HL-60 (cell line): Measurements from ENCODE around the gene WTAP.
"Not testable (repeated sequence)": the region's sequence is repeated elsewhere in the genome, so short reads cannot be mapped to it uniquely, and the experiment has no call there.

Experiments
- DNase-seq, 2 experiments: peaks; one replicate each; pipeline ENCODE4 v3.0.0-alpha.2; 2010 to 2020; ENCODE audit warnings: low read depth in 1 of 2, low spot score in 1 of 2
- H3K27ac ChIP-seq: fragments of 250-450 bp; sonication (Bioruptor Pico); replicated peaks from 2 replicates; pipeline ENCODE4 v1.5.1; 2020; ENCODE audit warnings: mild to moderate bottlenecking, moderate library complexity
- H3K27me3 ChIP-seq: fragments of 250-450 bp; sonication (Bioruptor Pico); 2 replicates; pipeline ENCODE4 v1.5.1; 2021; ENCODE audit warnings: mild to moderate bottlenecking, moderate library complexity; ENCODE audit not compliant: insufficient read depth, poor library complexity, severe bottlenecking
- H3K4me3 ChIP-seq: replicated peaks from 2 replicates; pipeline ENCODE4 v1.5.1; 2011; ENCODE audit warnings: mild to moderate bottlenecking, control low read depth, low read length; ENCODE audit not compliant: insufficient read depth
- GABPA ChIP-seq: IDR thresholded peaks from 2 replicates; pipeline ENCODE4 v1.6.1; 2012; ENCODE audit warnings: low read depth
- POLR2AphosphoS5 ChIP-seq: IDR thresholded peaks from 2 replicates; pipeline ENCODE4 v1.6.1; 2012; ENCODE audit warnings: low read depth
- SPI1 ChIP-seq: IDR thresholded peaks from 2 replicates; pipeline ENCODE4 v1.6.1; 2012; ENCODE audit warnings: low read depth, mild to moderate bottlenecking, borderline replicate concordance
- TF ChIP-seq, protein P1 (sequence below): IDR thresholded peaks from one replicate; pipeline ENCODE4 v1.5.1; 2011; ENCODE audit warnings: low read length, control low read depth, inconsistent platforms; ENCODE audit not compliant: insufficient read depth
- TF ChIP-seq, protein P2 (sequence below): IDR thresholded peaks from 2 replicates; pipeline ENCODE4 v1.6.1; 2012; ENCODE audit warnings: low read depth; ENCODE audit not compliant: insufficient replicate concordance

WTAP gene

DNA sequence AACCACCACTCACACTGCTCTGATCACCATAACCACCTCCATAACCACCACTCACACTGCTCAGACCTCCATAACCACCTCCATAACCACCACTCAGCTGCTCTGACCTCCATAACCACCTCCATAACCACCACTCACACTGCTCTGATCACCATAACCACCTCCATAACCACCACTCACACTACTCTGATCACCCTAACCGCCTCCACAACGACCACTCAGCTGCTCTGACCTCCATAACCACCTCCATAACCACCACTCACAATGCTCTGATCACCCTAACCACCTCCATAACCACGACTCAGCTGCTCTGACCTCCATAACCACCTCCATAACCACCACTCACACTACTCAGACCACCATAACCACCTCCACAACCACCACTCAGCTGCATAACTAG lies 14.9 kb upstream of the WTAP start:
- not testable (repeated sequence) for H3K4me3 ChIP-seq, H3K27ac ChIP-seq, H3K27me3 ChIP-seq, DNase-seq
- TF ChIP-seq POLR2AphosphoS5 = 0 out of 2 replicates have a peak, but pooled peaks have one; percentile 8

DNA sequence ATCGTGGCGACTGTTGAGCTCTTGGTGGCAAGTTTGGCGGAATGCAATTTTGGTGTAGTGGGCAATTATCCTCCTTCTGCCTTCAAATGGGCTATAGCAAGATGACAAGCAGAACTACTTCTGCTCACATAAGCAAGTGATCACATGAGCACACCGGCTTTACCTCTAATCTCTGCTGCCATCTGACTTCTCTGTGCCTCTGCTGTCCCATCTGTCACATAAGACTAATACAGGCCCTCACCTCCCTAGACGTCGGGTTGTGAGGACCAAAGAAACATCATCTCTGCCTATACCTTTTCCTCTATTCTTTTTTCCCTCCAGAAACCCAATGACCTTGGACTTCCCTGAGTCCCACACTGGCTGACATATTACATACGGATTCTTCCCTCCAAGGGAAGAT lies 13.3 kb upstream of the WTAP start:
- no peak for DNase-seq
- Histone ChIP-seq H3K27me3 (no peaks in the 10 kb centered on the region), H3K4me3 (no peak overlapping the region), H3K27ac (no peak overlapping the region)
- TF ChIP-seq GABPA (no peak), SPI1 (no peak), POLR2AphosphoS5 (no peak)
- TF ChIP-seq, protein P1, sequence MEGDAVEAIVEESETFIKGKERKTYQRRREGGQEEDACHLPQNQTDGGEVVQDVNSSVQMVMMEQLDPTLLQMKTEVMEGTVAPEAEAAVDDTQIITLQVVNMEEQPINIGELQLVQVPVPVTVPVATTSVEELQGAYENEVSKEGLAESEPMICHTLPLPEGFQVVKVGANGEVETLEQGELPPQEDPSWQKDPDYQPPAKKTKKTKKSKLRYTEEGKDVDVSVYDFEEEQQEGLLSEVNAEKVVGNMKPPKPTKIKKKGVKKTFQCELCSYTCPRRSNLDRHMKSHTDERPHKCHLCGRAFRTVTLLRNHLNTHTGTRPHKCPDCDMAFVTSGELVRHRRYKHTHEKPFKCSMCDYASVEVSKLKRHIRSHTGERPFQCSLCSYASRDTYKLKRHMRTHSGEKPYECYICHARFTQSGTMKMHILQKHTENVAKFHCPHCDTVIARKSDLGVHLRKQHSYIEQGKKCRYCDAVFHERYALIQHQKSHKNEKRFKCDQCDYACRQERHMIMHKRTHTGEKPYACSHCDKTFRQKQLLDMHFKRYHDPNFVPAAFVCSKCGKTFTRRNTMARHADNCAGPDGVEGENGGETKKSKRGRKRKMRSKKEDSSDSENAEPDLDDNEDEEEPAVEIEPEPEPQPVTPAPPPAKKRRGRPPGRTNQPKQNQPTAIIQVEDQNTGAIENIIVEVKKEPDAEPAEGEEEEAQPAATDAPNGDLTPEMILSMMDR = no peak
- TF ChIP-seq, protein P2, sequence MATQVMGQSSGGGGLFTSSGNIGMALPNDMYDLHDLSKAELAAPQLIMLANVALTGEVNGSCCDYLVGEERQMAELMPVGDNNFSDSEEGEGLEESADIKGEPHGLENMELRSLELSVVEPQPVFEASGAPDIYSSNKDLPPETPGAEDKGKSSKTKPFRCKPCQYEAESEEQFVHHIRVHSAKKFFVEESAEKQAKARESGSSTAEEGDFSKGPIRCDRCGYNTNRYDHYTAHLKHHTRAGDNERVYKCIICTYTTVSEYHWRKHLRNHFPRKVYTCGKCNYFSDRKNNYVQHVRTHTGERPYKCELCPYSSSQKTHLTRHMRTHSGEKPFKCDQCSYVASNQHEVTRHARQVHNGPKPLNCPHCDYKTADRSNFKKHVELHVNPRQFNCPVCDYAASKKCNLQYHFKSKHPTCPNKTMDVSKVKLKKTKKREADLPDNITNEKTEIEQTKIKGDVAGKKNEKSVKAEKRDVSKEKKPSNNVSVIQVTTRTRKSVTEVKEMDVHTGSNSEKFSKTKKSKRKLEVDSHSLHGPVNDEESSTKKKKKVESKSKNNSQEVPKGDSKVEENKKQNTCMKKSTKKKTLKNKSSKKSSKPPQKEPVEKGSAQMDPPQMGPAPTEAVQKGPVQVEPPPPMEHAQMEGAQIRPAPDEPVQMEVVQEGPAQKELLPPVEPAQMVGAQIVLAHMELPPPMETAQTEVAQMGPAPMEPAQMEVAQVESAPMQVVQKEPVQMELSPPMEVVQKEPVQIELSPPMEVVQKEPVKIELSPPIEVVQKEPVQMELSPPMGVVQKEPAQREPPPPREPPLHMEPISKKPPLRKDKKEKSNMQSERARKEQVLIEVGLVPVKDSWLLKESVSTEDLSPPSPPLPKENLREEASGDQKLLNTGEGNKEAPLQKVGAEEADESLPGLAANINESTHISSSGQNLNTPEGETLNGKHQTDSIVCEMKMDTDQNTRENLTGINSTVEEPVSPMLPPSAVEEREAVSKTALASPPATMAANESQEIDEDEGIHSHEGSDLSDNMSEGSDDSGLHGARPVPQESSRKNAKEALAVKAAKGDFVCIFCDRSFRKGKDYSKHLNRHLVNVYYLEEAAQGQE = no peak

DNA sequence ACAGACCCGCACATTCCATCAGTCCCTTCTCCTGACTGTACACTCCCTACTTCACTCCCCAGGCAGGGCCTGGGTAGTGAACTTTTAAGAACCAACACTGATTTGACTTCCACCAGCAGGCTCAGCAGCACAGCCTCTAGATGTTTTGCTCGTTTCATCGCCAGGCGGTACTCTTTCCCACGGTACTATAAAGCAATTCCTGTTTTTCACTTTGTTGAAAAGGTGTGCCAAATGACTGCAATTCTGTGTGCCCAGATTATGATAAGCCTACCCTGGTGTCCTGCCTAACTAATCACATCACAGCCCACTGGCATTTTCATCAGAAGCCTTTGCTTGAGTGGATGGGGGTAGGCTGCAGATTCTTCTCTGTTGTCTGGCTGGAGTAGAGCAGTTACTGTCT lies 12.9 kb upstream of the WTAP start:
- H3K27ac ChIP-seq = peak overlapping the region; percentile 50
- TF ChIP-seq GABPA = no peak
- TF ChIP-seq, protein P2 = no peak
- no peak for TF ChIP-seq POLR2AphosphoS5
- TF ChIP-seq, protein P1 = no peak
- TF ChIP-seq SPI1 = no peak; the same call in 1 of the 2 replicates
- no peak overlapping the region for H3K4me3 ChIP-seq
- no peaks in the 10 kb centered on the region for H3K27me3 ChIP-seq
- DNase-seq = no peak

DNA sequence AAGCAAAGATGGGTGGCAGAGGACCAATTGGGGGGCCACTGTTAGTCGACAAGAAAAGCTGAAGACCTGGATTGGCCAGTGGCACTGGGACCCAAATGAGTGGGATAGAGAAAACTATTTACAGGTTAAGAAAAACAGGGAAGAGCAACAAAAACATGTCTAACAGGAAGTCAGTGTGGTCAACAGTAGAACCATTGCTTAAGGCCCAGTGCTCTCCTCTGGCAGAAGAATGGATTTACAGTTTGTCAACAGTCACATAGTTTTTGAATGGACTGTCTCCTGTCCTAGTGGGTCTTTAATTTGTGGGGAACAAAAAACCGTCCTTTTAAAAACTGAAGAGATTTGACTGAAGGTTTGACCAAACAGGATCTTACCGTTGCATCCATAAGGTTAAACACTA lies 12.1 kb upstream of the WTAP start:
- TF ChIP-seq SPI1 (peak; percentile 67; the same call in 1 of the 2 replicates), GABPA (no peak)
- DNase-seq = peak in 1 of 2 experiments; percentile 58
- no peak overlapping the region for H3K4me3 ChIP-seq
- no peaks in the 10 kb centered on the region for H3K27me3 ChIP-seq
- H3K27ac ChIP-seq = peak overlapping the region; percentile 50

DNA sequence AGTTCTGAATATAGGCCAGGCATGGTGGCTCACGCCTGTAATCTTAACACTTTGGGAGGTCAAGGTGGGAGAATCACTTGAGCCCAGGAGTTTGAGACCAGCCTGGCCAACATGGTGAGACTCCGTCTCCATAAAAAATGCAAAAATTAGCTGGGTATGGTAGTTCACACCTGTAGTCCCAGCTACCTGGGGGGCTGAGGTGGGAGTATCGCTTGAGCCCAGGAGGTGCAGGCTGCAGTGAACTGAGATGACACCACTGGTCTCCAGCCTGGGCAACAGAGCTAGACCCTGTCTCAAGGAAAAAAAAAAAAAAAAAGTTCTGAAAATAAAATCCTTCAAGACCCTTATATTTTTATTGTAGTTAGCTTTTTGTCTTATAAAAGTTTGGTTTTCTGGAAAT lies 11.7 kb upstream of the WTAP start:
- no peak for TF ChIP-seq SPI1
- TF ChIP-seq, protein P2 = no peak
- TF ChIP-seq, protein P1 = no peak
- TF ChIP-seq GABPA = no peak
- no peak for TF ChIP-seq POLR2AphosphoS5
- no peak overlapping the region for H3K4me3 ChIP-seq

More for the DNA sequence above, 11.7 kb upstream of the WTAP start:
- Histone ChIP-seq H3K27me3 (no peaks in the 10 kb centered on the region), H3K27ac (peak overlapping the region; percentile 50)
- no peak for DNase-seq
